Kidney tubule cell (primary cell): ENCODE measurements around the gene PRDM1.

Experiments
- DNase-seq: peaks from one replicate; pipeline ENCODE4 v3.0.0-alpha.2; 2018; ENCODE audit warnings: low spot score

The PRDM1 gene

GRCh38 chr6:106097411-106098231 lies 11.5 kb downstream of the PRDM1 start:
- no peak for DNase-seq

DNA sequence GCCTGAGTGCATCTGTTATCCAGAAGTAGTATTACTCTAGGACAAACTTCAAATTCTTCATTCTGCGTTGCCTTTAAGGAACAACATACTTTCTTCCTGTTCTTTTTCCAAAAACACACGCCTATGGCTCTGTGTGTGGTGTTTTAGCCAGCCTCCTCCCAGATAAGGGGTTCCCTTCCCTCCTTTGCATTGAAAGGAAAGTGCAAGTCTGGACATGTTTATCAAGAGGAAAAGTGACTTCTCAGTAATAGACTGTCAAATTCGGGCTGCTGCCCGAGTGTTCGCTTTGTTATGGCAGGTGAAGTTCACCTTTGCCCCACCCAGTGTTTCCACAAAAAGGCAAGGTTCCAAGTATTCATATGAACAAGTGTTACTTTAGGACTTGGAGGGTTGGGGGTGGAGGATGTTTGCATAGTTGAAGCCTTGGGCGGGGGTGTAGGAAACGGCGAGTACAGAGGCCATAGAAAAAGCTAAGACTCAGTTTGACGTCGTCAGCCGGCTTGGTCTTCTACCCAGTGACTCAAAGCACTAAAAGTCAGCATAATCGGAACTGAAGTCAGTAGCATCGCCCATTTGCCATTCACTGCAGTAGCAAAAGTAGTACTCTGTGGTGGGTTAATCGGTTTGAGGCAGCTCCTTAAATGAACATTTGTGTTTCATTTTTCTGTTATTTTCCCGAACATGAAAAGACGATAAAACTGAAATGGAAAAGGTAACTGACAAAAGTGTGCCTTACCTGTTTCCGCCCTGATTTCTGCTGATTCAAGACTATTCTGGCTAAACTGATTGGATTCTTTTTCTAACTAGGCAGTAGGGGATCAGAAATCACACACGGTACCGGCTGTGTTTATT lies 12.5 kb downstream of the PRDM1 start:
- no peak for DNase-seq

DNA sequence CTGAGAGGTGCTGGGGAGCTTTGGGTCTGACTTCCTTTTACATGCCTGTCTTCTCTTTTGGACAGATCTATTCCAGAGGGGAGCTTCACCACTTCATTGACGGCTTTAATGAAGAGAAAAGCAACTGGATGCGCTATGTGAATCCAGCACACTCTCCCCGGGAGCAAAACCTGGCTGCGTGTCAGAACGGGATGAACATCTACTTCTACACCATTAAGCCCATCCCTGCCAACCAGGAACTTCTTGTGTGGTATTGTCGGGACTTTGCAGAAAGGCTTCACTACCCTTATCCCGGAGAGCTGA lies 13.1 kb downstream of the PRDM1 start:
- no peak for DNase-seq

DNA sequence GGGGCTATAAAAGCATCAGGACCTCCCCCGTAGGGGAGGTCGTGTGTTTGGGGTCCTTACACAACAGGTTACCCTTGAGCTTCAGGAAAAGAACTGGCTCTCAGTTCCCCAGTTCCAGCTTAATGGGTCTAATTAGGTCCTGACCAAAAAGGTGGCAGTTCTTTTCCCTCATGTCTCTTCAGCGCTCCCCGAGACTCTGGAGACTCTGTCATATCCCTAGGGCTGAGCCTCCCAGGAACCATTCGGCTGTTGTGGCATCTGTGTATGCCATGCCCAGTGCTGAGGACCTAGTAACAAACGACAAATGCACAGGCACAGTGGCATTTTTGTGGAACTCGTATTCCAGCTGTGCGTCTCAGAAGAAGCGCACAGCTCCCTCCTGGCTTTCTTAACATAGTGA lies 14.6 kb downstream of the PRDM1 start:
- DNase-seq = no peak

GRCh38 chr6:106101466-106101865 lies 15.3 kb downstream of the PRDM1 start:
- no peak for DNase-seq

DNA sequence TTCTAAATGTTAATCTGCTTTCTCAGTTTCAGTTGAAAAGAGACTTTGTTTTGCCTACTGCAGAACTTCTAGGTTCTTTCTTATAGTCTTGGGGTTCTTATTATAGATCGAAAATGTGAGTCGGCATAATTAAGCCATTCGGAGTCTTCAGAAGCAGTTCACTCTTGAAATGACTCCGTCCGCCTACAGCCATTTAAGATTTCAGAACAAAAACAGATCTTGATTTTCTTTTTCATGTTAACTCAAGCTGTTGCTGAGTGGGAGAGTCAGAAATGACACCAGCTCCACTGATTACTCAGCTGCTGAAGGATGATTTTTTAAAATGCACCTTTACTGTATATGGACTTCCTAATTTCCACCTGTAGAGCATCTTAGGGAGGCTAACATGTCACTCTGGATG lies 15.9 kb downstream of the PRDM1 start:
- DNase-seq = no peak

DNA sequence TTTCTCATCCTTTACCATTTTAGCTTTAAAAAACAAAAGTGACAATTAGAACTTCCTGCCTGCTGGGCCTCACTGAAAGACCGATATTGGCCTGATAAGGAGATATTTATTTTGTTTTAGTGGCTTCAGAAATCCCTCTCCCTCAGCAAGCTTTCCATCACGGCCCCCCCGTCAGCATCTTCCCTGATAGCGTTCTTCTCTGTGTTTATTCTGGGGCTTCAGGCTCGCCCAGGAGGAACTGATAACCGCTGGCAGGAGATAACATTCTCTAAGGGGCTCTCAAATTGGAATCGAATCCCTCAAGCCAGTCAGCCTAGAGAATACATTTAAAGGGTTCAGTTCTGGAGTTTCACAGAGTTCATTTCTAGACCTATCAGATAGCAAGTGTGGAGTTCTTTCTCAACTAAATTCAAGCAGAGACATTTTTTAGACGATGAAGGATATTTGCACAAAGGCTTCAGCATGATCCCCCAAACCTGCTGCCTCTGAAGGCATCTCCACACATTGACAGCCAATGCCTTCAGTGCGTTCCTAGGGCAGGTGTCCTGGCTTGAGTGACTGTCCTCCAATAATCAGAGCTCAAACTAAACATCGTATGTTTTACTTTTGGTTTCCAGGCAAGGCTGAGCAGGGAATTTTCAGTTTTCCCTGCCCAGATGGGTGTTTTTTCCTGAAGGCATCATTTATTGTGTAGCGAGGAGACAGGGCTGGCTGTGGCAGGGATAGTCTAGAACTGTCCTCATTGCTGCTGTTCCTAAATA lies 17.0 kb downstream of the PRDM1 start:
- DNase-seq = no peak

- DNase-seq = peak; percentile 59
Measured at GRCh38 chr6:106103728-106104109, 17.6 kb downstream of the PRDM1 start.

DNA sequence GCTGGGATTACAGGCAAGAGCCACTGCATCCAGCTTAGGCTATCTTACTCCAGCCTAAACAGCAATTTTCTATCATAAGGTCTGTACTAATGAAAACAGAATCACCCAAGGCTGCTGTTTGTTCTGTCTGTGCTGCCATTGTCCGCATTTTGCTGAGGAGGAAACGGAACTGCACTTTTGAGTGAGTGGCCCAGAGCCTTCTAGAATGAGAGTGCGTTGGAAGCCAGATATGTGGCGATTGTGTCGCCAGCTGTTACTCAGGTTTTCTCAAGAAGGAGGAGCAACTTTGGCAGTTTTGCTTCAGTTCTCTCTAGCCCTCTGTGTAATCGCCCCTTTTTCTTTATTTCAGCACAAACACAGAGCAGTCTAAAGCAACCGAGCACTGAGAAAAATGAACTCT lies 18.3 kb downstream of the PRDM1 start:
- no peak for DNase-seq

GRCh38 chr6:106104941-106105340 lies 18.8 kb downstream of the PRDM1 start:
- DNase-seq = no peak

- DNase-seq = no peak
Measured at GRCh38 chr6:106105493-106105892, 19.4 kb downstream of the PRDM1 start.

DNA sequence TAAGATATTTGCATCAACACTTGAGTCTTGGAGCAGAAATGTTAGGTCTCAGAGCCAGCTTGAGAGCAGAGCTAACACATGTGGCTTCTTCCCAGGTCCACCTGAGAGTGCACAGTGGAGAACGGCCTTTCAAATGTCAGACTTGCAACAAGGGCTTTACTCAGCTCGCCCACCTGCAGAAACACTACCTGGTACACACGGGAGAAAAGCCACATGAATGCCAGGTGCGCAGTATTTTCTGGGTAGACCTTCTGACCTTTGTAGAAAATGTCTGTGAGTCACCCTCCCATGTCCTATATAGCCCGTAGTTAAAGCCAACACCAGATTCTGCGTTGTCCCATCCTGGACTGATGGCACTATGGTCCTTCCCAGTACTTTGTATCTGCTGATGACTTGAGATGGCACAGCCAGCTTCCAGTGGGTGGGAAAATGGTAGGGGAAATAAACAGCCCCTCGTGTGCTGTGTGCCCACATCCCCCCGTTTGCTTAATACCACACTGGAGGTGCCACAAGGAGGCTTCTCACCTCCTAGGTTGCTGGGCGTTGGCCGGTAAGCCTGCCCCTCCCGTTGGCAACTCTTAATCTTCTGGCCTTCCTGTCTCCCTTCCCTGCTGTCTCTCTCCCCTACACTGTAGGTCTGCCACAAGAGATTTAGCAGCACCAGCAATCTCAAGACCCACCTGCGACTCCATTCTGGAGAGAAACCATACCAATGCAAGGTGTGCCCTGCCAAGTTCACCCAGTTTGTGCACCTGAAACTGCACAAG lies 20.3 kb downstream of the PRDM1 start:
- DNase-seq = no peak

- no peak for DNase-seq
Measured at GRCh38 chr6:106107043-106107613, 21.0 kb downstream of the PRDM1 start.

- no peak for DNase-seq
Measured at GRCh38 chr6:106108129-106108528, 22.0 kb downstream of the PRDM1 start.

DNA sequence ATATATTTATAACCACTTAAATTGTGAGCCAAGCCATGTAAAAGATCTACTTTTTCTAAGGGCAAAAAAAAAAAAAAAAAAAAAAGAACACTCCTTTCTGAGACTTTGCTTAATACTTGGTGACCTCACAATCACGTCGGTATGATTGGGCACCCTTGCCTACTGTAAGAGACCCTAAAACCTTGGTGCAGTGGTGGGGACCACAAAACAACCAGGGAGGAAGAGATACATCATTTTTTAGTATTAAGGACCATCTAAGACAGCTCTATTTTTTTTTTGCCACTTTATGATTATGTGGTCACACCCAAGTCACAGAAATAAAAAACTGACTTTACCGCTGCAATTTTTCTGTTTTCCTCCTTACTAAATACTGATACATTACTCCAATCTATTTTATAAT lies 22.9 kb downstream of the PRDM1 start:
- DNase-seq = no peak

- no peak for DNase-seq
Measured at GRCh38 chr6:106110164-106110826, 24.2 kb downstream of the PRDM1 start.

GRCh38 chr6:106112433-106112832 lies 26.3 kb downstream of the PRDM1 start:
- DNase-seq = no peak

DNA sequence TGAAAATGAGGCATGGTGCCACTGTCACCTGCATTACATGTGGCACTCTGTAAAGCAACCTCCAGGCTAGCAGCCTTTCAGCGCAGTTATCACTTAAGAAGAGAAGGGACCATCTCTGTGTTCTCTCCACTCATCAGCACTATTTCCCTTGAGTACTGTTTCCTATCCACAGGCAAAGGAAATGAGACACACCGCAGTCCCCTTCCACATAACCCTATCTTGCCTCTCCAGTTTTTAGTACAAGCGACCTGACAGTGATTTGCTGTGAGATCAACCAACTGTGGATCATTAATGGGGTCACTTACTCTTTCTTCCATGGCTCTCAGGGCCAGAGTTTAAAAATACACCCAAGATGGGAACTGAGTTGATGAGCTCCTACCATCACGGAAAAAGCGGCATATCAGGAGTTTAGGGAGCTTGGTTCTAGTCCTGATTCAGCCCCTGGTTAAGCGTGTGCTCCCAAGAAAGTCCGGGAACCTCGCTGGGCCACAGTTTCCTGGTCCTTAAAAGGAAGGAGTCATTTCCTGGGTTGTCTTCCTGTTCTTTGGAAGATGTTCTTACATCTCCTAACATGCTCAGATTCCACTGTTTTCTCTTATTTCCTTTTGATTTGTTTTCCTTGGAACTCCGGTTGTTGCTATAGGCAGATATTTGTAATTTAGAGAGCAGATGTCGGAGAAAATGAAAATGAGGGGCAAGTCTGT lies 27.3 kb downstream of the PRDM1 start:
- DNase-seq = no peak

DNA sequence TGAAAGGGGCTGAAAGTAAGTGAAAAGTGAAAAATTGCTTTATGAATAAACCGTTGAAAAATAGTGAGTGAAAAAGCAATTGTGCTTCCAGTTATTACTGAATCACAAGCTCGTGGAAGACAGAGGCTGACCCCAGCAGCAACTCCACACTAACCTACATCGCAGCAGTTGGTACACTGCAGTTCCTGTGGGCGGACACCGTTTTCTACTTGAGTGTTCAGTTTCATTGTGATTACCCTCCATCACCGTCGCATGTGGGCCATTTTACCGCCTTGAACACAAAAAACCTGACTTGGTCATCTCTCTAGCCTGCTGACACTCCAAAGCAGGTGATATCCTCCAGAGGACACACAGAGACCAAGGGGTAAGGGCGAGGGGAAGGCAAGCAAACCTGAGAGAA lies 28.4 kb downstream of the PRDM1 start:
- no peak for DNase-seq

DNA sequence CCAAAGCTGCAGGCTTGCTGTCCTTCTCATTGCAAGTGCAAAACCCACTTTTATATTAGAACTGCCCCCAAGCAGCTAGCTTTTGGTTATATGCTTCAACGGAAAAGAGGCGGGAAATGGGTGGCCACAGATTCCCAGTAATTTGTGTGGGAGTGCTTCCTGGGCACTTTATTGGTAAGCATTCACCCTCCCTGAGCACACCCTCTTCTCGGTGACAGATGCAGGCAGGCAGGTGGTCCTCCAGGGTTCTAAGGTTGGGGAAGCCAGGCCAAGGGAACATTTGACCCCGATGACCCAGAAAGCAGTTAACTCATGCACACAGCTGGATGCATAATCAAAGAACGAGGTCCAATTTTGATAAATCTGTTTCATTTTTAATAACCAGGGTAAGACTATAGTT lies 29.1 kb downstream of the PRDM1 start:
- no peak for DNase-seq
